Uterus (tissue), 4 donors: Measurements from ENCODE around the gene MFN1. TPM values are rescaled to one million over a fixed set of nuclear protein-coding genes. Genes with fewer than 3 reads are reported as not detected.

Source experiments
- DNase-seq, 2 donors: peaks; one replicate each; pipeline ENCODE4 v3.0.0-alpha.2; 2019 to 2020
- H3K27ac ChIP-seq, 2 donors: fragments of 200-600 bp; sonication (generic); 1 replicate in 1 of 2; 2 replicates in 1 of 2; pipeline ENCODE4 v1.5.1; 2016 to 2018
- H3K27me3 ChIP-seq, 2 donors: fragments of 200-600 bp; sonication (generic); one replicate each; pipeline ENCODE4 v1.5.1; 2018 to 2019; ENCODE audit warnings: control low read depth in 1 of 2
- H3K36me3 ChIP-seq, 2 donors: fragments of 200-600 bp; sonication (generic); one replicate each; pipeline ENCODE4 v1.5.1; 2019; ENCODE audit warnings: control low read depth in 1 of 2
- H3K4me1 ChIP-seq, 2 donors: fragments of 200-600 bp; sonication (generic); one replicate each; pipeline ENCODE4 v1.5.1; 2018 to 2019; ENCODE audit warnings: control low read depth in 1 of 2
- H3K4me3 ChIP-seq, 2 donors: fragments of 200-600 bp; sonication (generic); 1 replicate in 1 of 2; 2 replicates in 1 of 2; pipeline ENCODE4 v1.5.1; 2018 to 2019; ENCODE audit warnings: mild to moderate bottlenecking in 1 of 2
- H3K9me3 ChIP-seq, 2 donors: fragments of 200-600 bp; sonication (generic); one replicate each; pipeline ENCODE4 v1.5.1; 2019; ENCODE audit warnings: control low read depth in 1 of 2
- CTCF ChIP-seq, 4 experiments: fragments of 200-600 bp in 2 of 4; fragments of 450-650 bp in 2 of 4; sonication (generic) in 2 of 4; IDR thresholded peaks; one replicate each; pipeline ENCODE4 v1.5.1; 2016 to 2019; ENCODE audit warnings: antibody characterized with exemption in 4 of 4, mild to moderate bottlenecking in 2 of 4, moderate library complexity in 1 of 4
- POLR2A ChIP-seq, 2 donors: fragments of 450-650 bp; IDR thresholded peaks; one replicate each; pipeline ENCODE4 v1.6.1; 2016; ENCODE audit warnings: antibody characterized with exemption in 2 of 2, mild to moderate bottlenecking in 1 of 2, moderate library complexity in 1 of 2
- intact Hi-C: fragments of 100-400 bp; cut with DNase I; formaldehyde crosslinking; loops from one replicate; pipeline ENCODE4 v1.15.1; 2023; ENCODE audit warnings: low total_unique reads
- total RNA-seq, 4 donors: library from RNA; depleted of rRNA in 3 of 4; stranded (reverse); fragments of >200 nt in 3 of 4; gene quantifications; one replicate each; pipeline versions ENCODE4 v1.1.0 to v1.2.4, GENCODE V29; 2014 to 2023
- donor health status: DM: yes; HTN: yes; CAD: no.

Gene MFN1
- total RNA-seq, 4 donors from 2014 or later = 10.0 to 88.6 (median 63.3) TPM

- Histone ChIP-seq H3K9me3 (no peaks in the 10 kb centered on the region), H3K4me1 (no peaks in the 10 kb centered on the region), H3K27me3 (no peaks in the 10 kb centered on the region), H3K27ac (no peak overlapping the region), H3K4me3 (no peak overlapping the region), H3K36me3 (no peaks in the 10 kb centered on the region)
- TF ChIP-seq POLR2A (IDR thresholded peaks at IDR 0.05) (no peak), CTCF (IDR thresholded peaks at IDR 0.05) (no peak)
- intact Hi-C loops = no loop called here
- no peak for DNase-seq
These were observed 67.3 kb downstream of the MFN1 start for GRCh38 chr3:179414804-179415203.

DNA sequence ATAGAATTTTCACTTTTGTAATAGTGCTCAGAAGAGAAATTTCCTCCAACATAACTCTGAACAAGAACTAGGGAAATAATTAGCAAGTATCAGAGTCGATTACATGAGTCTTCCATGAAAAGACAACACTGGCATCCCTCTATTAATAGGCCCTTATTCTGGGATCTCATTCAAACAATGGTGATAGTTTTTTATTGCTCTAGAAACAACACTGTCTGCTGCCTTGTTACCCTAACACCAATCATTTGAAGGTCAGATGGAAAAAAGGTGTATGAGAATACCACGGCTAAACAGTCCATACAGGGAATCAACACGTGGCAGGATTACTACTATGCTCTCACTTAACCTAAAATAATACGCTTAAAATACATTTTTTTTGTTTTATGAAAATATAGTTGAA is 67.9 kb downstream of the MFN1 start:
- H3K4me3 ChIP-seq = no peak overlapping the region
- H3K4me1 ChIP-seq = no peaks in the 10 kb centered on the region
- H3K36me3 ChIP-seq = no peaks in the 10 kb centered on the region
- H3K27ac ChIP-seq = no peak overlapping the region
- H3K27me3 ChIP-seq = no peaks in the 10 kb centered on the region
- TF ChIP-seq POLR2A (IDR thresholded peaks at IDR 0.05) (no peak), CTCF (IDR thresholded peaks at IDR 0.05) (no peak)
- intact Hi-C loops = no loop called here
- no peak for DNase-seq
- no peaks in the 10 kb centered on the region for H3K9me3 ChIP-seq

- intact Hi-C loops = no loop called here
- TF ChIP-seq POLR2A (IDR thresholded peaks at IDR 0.05) (no peak), CTCF (IDR thresholded peaks at IDR 0.05) (no peak)
- Histone ChIP-seq H3K36me3 (no peaks in the 10 kb centered on the region), H3K27me3 (no peaks in the 10 kb centered on the region), H3K27ac (no peak overlapping the region), H3K9me3 (no peaks in the 10 kb centered on the region), H3K4me1 (no peaks in the 10 kb centered on the region), H3K4me3 (no peak overlapping the region)
- DNase-seq = no peak
These were observed 69.2 kb downstream of the MFN1 start for GRCh38 chr3:179416681-179417080.

DNA sequence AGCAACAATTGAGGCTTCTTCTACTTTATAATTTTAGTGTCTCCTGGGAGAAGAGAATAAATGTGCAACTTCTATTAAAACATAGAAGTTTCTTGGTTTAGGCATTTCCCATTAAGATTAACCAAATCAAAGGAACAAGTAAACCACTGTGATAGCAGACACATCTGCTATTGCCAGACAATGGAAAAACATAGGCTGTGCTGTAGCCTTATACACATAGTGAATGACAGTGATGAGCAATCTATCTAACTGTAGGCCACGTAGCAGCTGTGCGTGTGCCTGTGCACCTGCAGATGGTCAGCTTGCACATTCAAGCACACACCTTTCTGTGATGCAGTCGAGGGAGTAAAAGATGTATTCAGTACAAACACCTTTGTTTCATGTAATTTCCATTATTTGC is 71.1 kb downstream of the MFN1 start:
- TF ChIP-seq CTCF (IDR thresholded peaks at IDR 0.05) (no peak), POLR2A (IDR thresholded peaks at IDR 0.05) (no peak)
- Histone ChIP-seq H3K27me3 (no peaks in the 10 kb centered on the region), H3K4me1 (no peaks in the 10 kb centered on the region), H3K27ac (no peak overlapping the region), H3K9me3 (no peaks in the 10 kb centered on the region), H3K36me3 (no peaks in the 10 kb centered on the region), H3K4me3 (no peak overlapping the region)
- DNase-seq = no peak
- intact Hi-C loops = no loop called here

DNA sequence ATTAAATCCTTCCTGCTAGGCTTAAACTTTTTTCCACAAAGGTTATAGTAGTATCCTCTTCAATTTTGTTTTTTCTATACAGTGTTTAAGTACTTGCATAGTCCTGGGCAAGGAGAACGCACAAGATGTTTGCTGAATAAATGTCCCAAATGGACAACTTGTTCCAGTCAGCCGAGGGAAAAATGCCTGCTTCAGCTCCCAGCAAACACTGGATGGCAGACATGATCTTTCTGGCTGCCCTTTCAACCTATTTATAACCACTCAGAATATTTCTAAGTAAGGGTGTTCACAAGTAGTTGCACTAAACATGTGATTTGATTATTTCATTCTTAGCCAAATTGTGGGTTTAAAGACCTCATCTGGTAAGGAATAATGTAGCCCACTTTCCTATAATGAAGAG is 74.0 kb downstream of the MFN1 start:
- no peaks in the 10 kb centered on the region for H3K27me3 ChIP-seq
- intact Hi-C loops = no loop called here
- H3K9me3 ChIP-seq = no peaks in the 10 kb centered on the region
- H3K4me3 ChIP-seq = no peak overlapping the region
- DNase-seq = no peak
- no peaks in the 10 kb centered on the region for H3K4me1 ChIP-seq
- TF ChIP-seq POLR2A (IDR thresholded peaks at IDR 0.05) (no peak), CTCF (IDR thresholded peaks at IDR 0.05) (peak in 2 of 4 experiments; percentile 22 to 30)
- no peak overlapping the region for H3K27ac ChIP-seq
- H3K36me3 ChIP-seq = no peaks in the 10 kb centered on the region
